H9 (cell line): ENCODE data around the gene RPS15A. TPM values are rescaled to one million over a fixed set of nuclear protein-coding genes. Genes with fewer than 3 reads are reported as not detected.
"Not testable (repeated sequence)": the region's sequence is repeated elsewhere in the genome, so short reads cannot be mapped to it uniquely, and the experiment has no call there.

ENCODE experiments used
- DNase-seq: peaks from one replicate; pipeline ENCODE4 v3.0.0-alpha.2; 2017
- H2AFZ ChIP-seq: one replicate; pipeline ENCODE4 v1.6.1; 2013; ENCODE audit warnings: mild to moderate bottlenecking, low read length, control low read depth, moderate library complexity
- H2AK5ac ChIP-seq: 2 replicates; pipeline ENCODE4 v1.6.1; 2013; ENCODE audit warnings: low read length, control low read depth, mixed read lengths; ENCODE audit not compliant: insufficient read length
- H2BK120ac ChIP-seq: one replicate; pipeline ENCODE4 v1.6.1; 2013; ENCODE audit warnings: low read depth, mild to moderate bottlenecking, low read length, control low read depth, inconsistent platforms; ENCODE audit not compliant: poor library complexity, severe bottlenecking
- H2BK12ac ChIP-seq: 2 replicates; pipeline ENCODE4 v1.6.1; 2013; ENCODE audit warnings: low read length, control low read depth, mixed read lengths, low read depth; ENCODE audit not compliant: insufficient read length
- H2BK15ac ChIP-seq: 2 replicates; pipeline ENCODE4 v1.6.1; 2013; ENCODE audit warnings: low read depth, low read length, control low read depth
- H2BK20ac ChIP-seq: one replicate; pipeline ENCODE4 v1.6.1; 2013; ENCODE audit warnings: low read depth, mild to moderate bottlenecking, low read length, control low read depth, inconsistent platforms; ENCODE audit not compliant: poor library complexity, severe bottlenecking
- H2BK5ac ChIP-seq: 2 replicates; pipeline ENCODE4 v1.6.1; 2013; ENCODE audit warnings: low read length, control low read depth, mixed read lengths; ENCODE audit not compliant: insufficient read length
- H3K14ac ChIP-seq: 2 replicates; pipeline ENCODE4 v1.6.1; 2013; ENCODE audit warnings: low read length, control low read depth; ENCODE audit not compliant: insufficient read depth
- H3K18ac ChIP-seq: 2 replicates; pipeline ENCODE4 v1.6.1; 2013; ENCODE audit warnings: low read depth, mild to moderate bottlenecking, mixed read lengths, low read length, control low read depth; ENCODE audit not compliant: insufficient read length
- H3K23ac ChIP-seq: 2 replicates; pipeline ENCODE4 v1.6.1; 2013; ENCODE audit warnings: low read length, control low read depth, mixed read lengths, low read depth; ENCODE audit not compliant: insufficient read length
- H3K23me2 ChIP-seq: 2 replicates; pipeline ENCODE4 v1.6.1; 2013; ENCODE audit warnings: low read depth, mild to moderate bottlenecking, mixed read lengths, low read length, control low read depth; ENCODE audit not compliant: insufficient read length, poor library complexity, severe bottlenecking
- H3K27ac ChIP-seq: 2 replicates; pipeline ENCODE4 v1.5.1; 2013; ENCODE audit warnings: low read length, control low read depth, mixed read lengths, low read depth; ENCODE audit not compliant: insufficient read length
- H3K27me3 ChIP-seq: 2 replicates; pipeline ENCODE4 v1.6.1; 2013; ENCODE audit warnings: low read length, control low read depth, inconsistent platforms; ENCODE audit not compliant: insufficient read depth
- H3K4ac ChIP-seq: 2 replicates; pipeline ENCODE4 v1.6.1; 2013; ENCODE audit warnings: low read depth, mild to moderate bottlenecking, control low read depth, inconsistent platforms, low read length, moderate library complexity
- H3K4me1 ChIP-seq: 2 replicates; pipeline ENCODE4 v1.6.1; 2013; ENCODE audit warnings: low read length, control low read depth, inconsistent platforms; ENCODE audit not compliant: insufficient read depth
- H3K4me2 ChIP-seq: 2 replicates; pipeline ENCODE4 v1.6.1; 2013; ENCODE audit warnings: low read length, control low read depth, mixed read lengths; ENCODE audit not compliant: insufficient read length, insufficient read depth
- H3K56ac ChIP-seq: 2 replicates; pipeline ENCODE4 v1.6.1; 2013; ENCODE audit warnings: low read depth, mild to moderate bottlenecking, mixed read lengths, low read length, control low read depth; ENCODE audit not compliant: insufficient read length
- H3K79me1 ChIP-seq: 2 replicates; pipeline ENCODE4 v1.6.1; 2013; ENCODE audit warnings: low read depth, mild to moderate bottlenecking, moderate library complexity, low read length, control low read depth, inconsistent platforms; ENCODE audit not compliant: insufficient read depth, poor library complexity, severe bottlenecking
- H3K79me2 ChIP-seq: 2 replicates; pipeline ENCODE4 v1.6.1; 2013; ENCODE audit warnings: low read length, control low read depth, inconsistent platforms; ENCODE audit not compliant: insufficient read depth
- H3K9ac ChIP-seq: 2 replicates; pipeline ENCODE4 v1.6.1; 2013; ENCODE audit warnings: low read length, control low read depth, mixed read lengths; ENCODE audit not compliant: insufficient read length; ENCODE audit errors: extremely low read depth
- H3K9me3 ChIP-seq: one replicate; pipeline ENCODE4 v1.6.1; 2013; ENCODE audit warnings: low read depth, low read length, inconsistent platforms; ENCODE audit not compliant: control insufficient read depth
- H3T11ph ChIP-seq: one replicate; pipeline ENCODE4 v1.6.1; 2013; ENCODE audit warnings: mild to moderate bottlenecking, low read length, control low read depth, inconsistent platforms
- H4K20me1 ChIP-seq: one replicate; pipeline ENCODE4 v1.6.1; 2013; ENCODE audit not compliant: control insufficient read depth, insufficient read length, insufficient read depth
- H4K5ac ChIP-seq: 2 replicates; pipeline ENCODE4 v1.6.1; 2013; ENCODE audit warnings: low read depth, mild to moderate bottlenecking, mixed read lengths, low read length, control low read depth; ENCODE audit not compliant: insufficient read length
- H4K8ac ChIP-seq: replicated peaks from 2 replicates; pipeline ENCODE4 v1.6.1; 2013; ENCODE audit warnings: low read length, control low read depth, mixed read lengths, low read depth; ENCODE audit not compliant: insufficient read length
- H4K91ac ChIP-seq: 2 replicates; pipeline ENCODE4 v1.6.1; 2013; ENCODE audit warnings: low read depth, mild to moderate bottlenecking, moderate library complexity, mixed read lengths, low read length, control low read depth; ENCODE audit not compliant: insufficient read length
- H3K27ac Mint-ChIP-seq, 3 experiments: 2 replicates in 2 of 3; 3 replicates in 1 of 3; pipeline ENCODE4 v1.8.0; 2020 to 2021; ENCODE audit warnings: mixed read lengths in 3 of 3, mild to moderate bottlenecking in 1 of 3, moderate library complexity in 1 of 3
- H3K27me3 Mint-ChIP-seq: 2 replicates; pipeline ENCODE4 v1.8.0; 2021; ENCODE audit warnings: low read depth, mild to moderate bottlenecking, moderate library complexity, mixed read lengths
- H3K36me3 Mint-ChIP-seq, 3 experiments: 2 replicates in 2 of 3; 3 replicates in 1 of 3; pipeline ENCODE4 v1.8.0; 2020 to 2021; ENCODE audit warnings: low read depth in 3 of 3, mixed read lengths in 3 of 3; ENCODE audit not compliant: insufficient read depth in 1 of 3
- H3K4me1 Mint-ChIP-seq, 2 experiments: 2 replicates each; pipeline ENCODE4 v1.8.0; 2020; ENCODE audit warnings: mixed read lengths in 2 of 2
- H3K4me3 Mint-ChIP-seq, 2 experiments: 2 replicates in 1 of 2; 3 replicates in 1 of 2; pipeline ENCODE4 v1.8.0; 2020 to 2021; ENCODE audit warnings: mild to moderate bottlenecking in 2 of 2, mixed read lengths in 2 of 2, moderate library complexity in 1 of 2
- H3K9me3 Mint-ChIP-seq, 2 experiments: 2 replicates in 1 of 2; 3 replicates in 1 of 2; pipeline ENCODE4 v1.8.0; 2020; ENCODE audit warnings: mild to moderate bottlenecking in 2 of 2, mixed read lengths in 2 of 2, moderate library complexity in 1 of 2
- WGBS: extraction: QIAGEN DNeasy Blood & Tissue Kit; methylation state at CpG from one replicate; pipeline ENCODE4 v1.1.7; 2013; ENCODE audit warnings: missing lambda C conversion rate, low lambda C conversion rate, mixed read lengths; ENCODE audit not compliant: insufficient read length; ENCODE audit errors: extremely low coverage; 5-methylcytosine and 5-hydroxymethylcytosine counted together
- total RNA-seq: library from RNA; stranded (reverse); gene quantifications from 2 replicates; pipeline ENCODE4 v1.2.1, GENCODE V29; 2021

Gene RPS15A
- total RNA-seq, 1 experiment from 2014 or later: 1,990 TPM

DNA sequence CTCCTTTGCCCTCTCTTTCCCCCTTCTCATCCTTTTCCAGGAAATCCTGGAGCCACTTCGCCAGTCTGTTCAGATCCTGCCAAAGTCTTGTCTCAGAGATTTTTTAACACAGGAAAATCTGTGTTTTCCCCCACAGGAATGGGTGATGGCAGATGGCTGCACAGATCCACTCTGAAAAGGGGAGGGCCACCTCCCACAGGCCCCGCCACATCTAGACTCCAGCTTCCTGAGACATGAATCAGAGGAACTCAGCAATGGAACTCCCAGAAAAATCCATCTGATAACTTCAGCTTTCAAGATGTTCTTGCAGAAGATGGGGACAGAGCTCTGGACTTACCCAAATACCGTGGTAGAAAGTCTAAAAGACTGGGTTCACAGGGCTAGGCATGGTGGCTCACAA lies 50.1 kb downstream of the RPS15A start:
- H4K8ac ChIP-seq, H4K20me1 ChIP-seq, H2BK120ac ChIP-seq, H3T11ph ChIP-seq, H2BK5ac ChIP-seq, H3K4me3 Mint-ChIP-seq, H3K18ac ChIP-seq, H2AFZ ChIP-seq, H3K9me3 Mint-ChIP-seq, H3K4me1 ChIP-seq, H3K79me1 ChIP-seq, H2BK20ac ChIP-seq, H3K56ac ChIP-seq, H3K23me2 ChIP-seq, H2AK5ac ChIP-seq, H2BK15ac ChIP-seq, H3K27ac Mint-ChIP-seq, H3K23ac ChIP-seq, H3K79me2 ChIP-seq, H3K9me3 ChIP-seq, H3K27me3 ChIP-seq, H3K4me2 ChIP-seq, H3K14ac ChIP-seq, H3K36me3 Mint-ChIP-seq, H4K5ac ChIP-seq, H3K27me3 Mint-ChIP-seq, H3K27ac ChIP-seq, H3K9ac ChIP-seq, H3K4ac ChIP-seq, DNase-seq, H4K91ac ChIP-seq, H2BK12ac ChIP-seq, H3K4me1 Mint-ChIP-seq: not testable (repeated sequence)
- WGBS: no CpG with 5 or more reads among the region's 3 CpGs

GRCh38 chr16:18738768-18739167 lies 51.4 kb downstream of the RPS15A start:
- H2BK20ac ChIP-seq, H2BK15ac ChIP-seq, H3K4ac ChIP-seq, H3T11ph ChIP-seq, H4K5ac ChIP-seq, H3K79me1 ChIP-seq, H3K79me2 ChIP-seq, H3K9me3 ChIP-seq, H2BK5ac ChIP-seq, H2BK12ac ChIP-seq, H3K18ac ChIP-seq, H3K9ac ChIP-seq, H3K23me2 ChIP-seq, H3K14ac ChIP-seq, H4K91ac ChIP-seq, H3K27me3 ChIP-seq, H3K4me1 Mint-ChIP-seq, H3K27ac ChIP-seq, H3K56ac ChIP-seq, H2BK120ac ChIP-seq, H4K8ac ChIP-seq, H2AK5ac ChIP-seq, H3K4me3 Mint-ChIP-seq, H3K36me3 Mint-ChIP-seq, H3K23ac ChIP-seq, H3K27me3 Mint-ChIP-seq, H3K4me2 ChIP-seq, H4K20me1 ChIP-seq, DNase-seq, H3K4me1 ChIP-seq, H2AFZ ChIP-seq, H3K27ac Mint-ChIP-seq: not testable (repeated sequence)
- H3K9me3 Mint-ChIP-seq: peaks cover 9 to 11% of the 10 kb centered on the region in 2 experiments
- WGBS: no CpG with 5 or more reads among the region's 4 CpGs
